ENCODE measurements around the gene C12orf42. TPM values are rescaled to one million over a fixed set of nuclear protein-coding genes. Genes with fewer than 3 reads are reported as not detected.

The C12orf42 gene
- total RNA-seq, 1 experiment from 2014 or later = not detected

GRCh38 chr12:103524238-103524875 is 28.6 kb upstream of the C12orf42 start:
- POLR2A ChIA-PET = no interaction called here
- no peaks in the 10 kb centered on the region for H3K36me3 ChIP-seq (ENCODE audit: control insufficient read depth in 1 of 2, insufficient read depth in 2 of 2, low read length in 2 of 2)
- RAD21 ChIA-PET (ENCODE audit: low non-redundant PET in 1 of 2, low total read pairs in 2 of 2, uncharacterized antibody in 2 of 2, unreplicated experiment in 2 of 2) = no interaction called here
- no peak overlapping the region for H3K27ac ChIP-seq (ENCODE audit: low read depth, low read length)
- no peaks in the 10 kb centered on the region for H3K9me3 ChIP-seq (ENCODE audit: control insufficient read depth in 1 of 2, insufficient read depth in 1 of 2, low read depth in 1 of 2, low read length in 2 of 2)
- no peak overlapping the region for H3K4me3 ChIP-seq (replicated peaks in 1 of 2; ENCODE audit: low read depth in 1 of 2, low read length in 2 of 2)
- H3K4me2 ChIP-seq (ENCODE audit: low read length) = no peak overlapping the region
- H2AFZ ChIP-seq (ENCODE audit: low read depth, low read length, poor library complexity, severe bottlenecking) = no peak overlapping the region
- H4K20me1 ChIP-seq (ENCODE audit: insufficient read depth) = no peaks in the 10 kb centered on the region
- ATAC-seq (no peak), DNase-seq (ENCODE audit: low read depth, low spot score) (no peak)
- H3K27me3 ChIP-seq (ENCODE audit: insufficient read depth, low read length) = no peaks in the 10 kb centered on the region
- no peaks in the 10 kb centered on the region for H3K9me2 ChIP-seq (ENCODE audit: insufficient read depth)
- CTCF ChIA-PET = no interaction called here
- H3K4me1 ChIP-seq (ENCODE audit: control insufficient read depth in 1 of 2, insufficient read depth in 2 of 2, low read length in 2 of 2) = no peaks in the 10 kb centered on the region
- H3K79me2 ChIP-seq (ENCODE audit: insufficient read depth, low read length) = no peaks in the 10 kb centered on the region
- TF ChIP-seq SRF (IDR thresholded peaks at IDR 0.05; ENCODE audit: low read depth) (no peak), SP1 (IDR thresholded peaks at IDR 0.05; ENCODE audit: low read depth) (no peak), CBX3 (IDR thresholded peaks at IDR 0.05; ENCODE audit: low read depth) (no peak), POLR2A (IDR thresholded peaks at IDR 0.05; ENCODE audit: borderline replicate concordance, extremely low read depth, insufficient read depth, insufficient read length) (no peak), EZH2phosphoT487 (IDR thresholded peaks at IDR 0.05; ENCODE audit: borderline replicate concordance) (no peak), ZBTB33 (IDR thresholded peaks at IDR 0.05; ENCODE audit: extremely low read depth, insufficient replicate concordance, low read length) (no peak), FOSL1 (IDR thresholded peaks at IDR 0.05; ENCODE audit: low read depth) (no peak), ATF3 (IDR thresholded peaks at IDR 0.05) (no peak), RAD21 (IDR thresholded peaks at IDR 0.05; ENCODE audit: low read depth) (no peak), REST (IDR thresholded peaks at IDR 0.05; ENCODE audit: low read depth) (no peak), CEBPB (IDR thresholded peaks at IDR 0.05; ENCODE audit: low read depth) (no peak)
- H3K9ac ChIP-seq (ENCODE audit: low read length) = no peak overlapping the region
- intact Hi-C loops (cut with micrococcal nuclease) = no loop called here
- BruUV-seq (replicated peaks) = no TSS peak

Measured in HCT116 (cell line).